ENCODE results near the gene LAMC1. TPM values are rescaled to one million over a fixed set of nuclear protein-coding genes. Genes with fewer than 3 reads are reported as not detected.

The LAMC1 gene
- total RNA-seq, result 100 to 1,000 TPM; 423 to 675 (median 560) TPM

- no peak for TF ChIP-seq CTCF (IDR thresholded peaks at IDR 0.05; ENCODE audit: low read depth)
Measured at GRCh38 chr1:183023146-183023600, at the start of gene LAMC1. Gene LAMC1, plus strand, starts transcription at chr1:183023420. Its CDS starts 297 bp downstream, at chr1:183023717.

- no peak for TF ChIP-seq CTCF (IDR thresholded peaks at IDR 0.05; ENCODE audit: low read depth)
Measured at GRCh38 chr1:182974506-182975191, 48.6 kb upstream of the LAMC1 start.

- no peak for TF ChIP-seq CTCF (IDR thresholded peaks at IDR 0.05; ENCODE audit: low read depth)
Measured at GRCh38 chr1:182977480-182977879, 45.7 kb upstream of the LAMC1 start.

- no peak for TF ChIP-seq CTCF (IDR thresholded peaks at IDR 0.05; ENCODE audit: low read depth)
Measured at GRCh38 chr1:182978151-182978853, 44.9 kb upstream of the LAMC1 start.

GRCh38 chr1:182984138-182984537 lies 39.1 kb upstream of the LAMC1 start:
- no peak for TF ChIP-seq CTCF (IDR thresholded peaks at IDR 0.05; ENCODE audit: low read depth)

- no peak for TF ChIP-seq CTCF (IDR thresholded peaks at IDR 0.05; ENCODE audit: low read depth)
Measured at GRCh38 chr1:182984621-182985020, 38.6 kb upstream of the LAMC1 start.

GRCh38 chr1:182985876-182986275 lies 37.3 kb upstream of the LAMC1 start:
- no peak for TF ChIP-seq CTCF (IDR thresholded peaks at IDR 0.05; ENCODE audit: low read depth)

Data from subcutaneous adipose tissue (tissue), 4 donors.